ENCODE results near the gene TAT.

Gene TAT

DNA sequence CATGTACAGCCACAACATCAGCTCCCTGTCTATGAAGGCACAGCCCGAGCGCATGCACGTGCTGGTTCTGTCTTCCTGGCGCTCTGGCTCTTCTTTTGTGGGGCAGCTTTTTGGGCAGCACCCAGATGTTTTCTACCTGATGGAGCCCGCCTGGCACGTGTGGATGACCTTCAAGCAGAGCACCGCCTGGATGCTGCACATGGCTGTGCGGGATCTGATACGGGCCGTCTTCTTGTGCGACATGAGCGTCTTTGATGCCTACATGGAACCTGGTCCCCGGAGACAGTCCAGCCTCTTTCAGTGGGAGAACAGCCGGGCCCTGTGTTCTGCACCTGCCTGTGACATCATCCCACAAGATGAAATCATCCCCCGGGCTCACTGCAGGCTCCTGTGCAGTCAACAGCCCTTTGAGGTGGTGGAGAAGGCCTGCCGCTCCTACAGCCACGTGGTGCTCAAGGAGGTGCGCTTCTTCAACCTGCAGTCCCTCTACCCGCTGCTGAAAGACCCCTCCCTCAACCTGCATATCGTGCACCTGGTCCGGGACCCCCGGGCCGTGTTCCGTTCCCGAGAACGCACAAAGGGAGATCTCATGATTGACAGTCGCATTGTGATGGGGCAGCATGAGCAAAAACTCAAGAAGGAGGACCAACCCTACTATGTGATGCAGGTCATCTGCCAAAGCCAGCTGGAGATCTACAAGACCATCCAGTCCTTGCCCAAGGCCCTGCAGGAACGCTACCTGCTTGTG is 40.0 kb downstream of the TAT start:
- DNase-seq: no peak

- DNase-seq: no peak
Observed at GRCh38 chr16:71532366-71532765, 44.5 kb downstream of the TAT start.

GRCh38 chr16:71528863-71529262 is 48.0 kb downstream of the TAT start:
- no peak for DNase-seq

- no peak for DNase-seq
Observed at GRCh38 chr16:71528257-71528656, 48.6 kb downstream of the TAT start.

DNA sequence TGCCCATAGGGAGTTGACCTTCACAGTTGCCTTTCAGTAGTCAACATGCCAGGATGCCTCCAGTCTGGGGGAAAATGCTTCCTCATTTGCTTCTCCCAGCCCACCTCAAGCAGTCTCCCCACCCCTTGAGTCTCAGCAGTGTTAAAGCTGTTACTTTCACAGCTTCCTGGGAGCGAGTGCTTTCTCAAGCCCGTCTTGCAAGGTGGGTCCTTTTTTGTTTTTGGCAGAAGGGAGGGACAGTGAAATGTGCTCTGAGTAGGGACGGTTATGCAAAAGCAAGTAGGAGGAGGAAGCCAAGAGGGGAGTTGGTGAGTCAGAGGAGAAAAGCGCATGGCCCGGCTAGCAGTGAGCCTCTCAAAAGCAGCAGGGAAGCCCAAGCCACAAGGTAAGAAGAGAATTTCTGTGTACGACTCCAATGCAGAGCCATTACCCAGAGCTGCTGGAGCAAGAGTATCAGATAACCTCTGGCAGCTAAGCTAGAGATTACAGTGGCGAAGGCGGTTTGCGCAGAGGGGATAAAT is 50.7 kb downstream of the TAT start, which contains the start of gene CHST4:
CHST4 (plus strand) TSS at position 316 of the 521 bp plus-strand sequence. CDS start 10,252 bp downstream, outside the sequence.
- peak; percentile 22 for DNase-seq

DNA sequence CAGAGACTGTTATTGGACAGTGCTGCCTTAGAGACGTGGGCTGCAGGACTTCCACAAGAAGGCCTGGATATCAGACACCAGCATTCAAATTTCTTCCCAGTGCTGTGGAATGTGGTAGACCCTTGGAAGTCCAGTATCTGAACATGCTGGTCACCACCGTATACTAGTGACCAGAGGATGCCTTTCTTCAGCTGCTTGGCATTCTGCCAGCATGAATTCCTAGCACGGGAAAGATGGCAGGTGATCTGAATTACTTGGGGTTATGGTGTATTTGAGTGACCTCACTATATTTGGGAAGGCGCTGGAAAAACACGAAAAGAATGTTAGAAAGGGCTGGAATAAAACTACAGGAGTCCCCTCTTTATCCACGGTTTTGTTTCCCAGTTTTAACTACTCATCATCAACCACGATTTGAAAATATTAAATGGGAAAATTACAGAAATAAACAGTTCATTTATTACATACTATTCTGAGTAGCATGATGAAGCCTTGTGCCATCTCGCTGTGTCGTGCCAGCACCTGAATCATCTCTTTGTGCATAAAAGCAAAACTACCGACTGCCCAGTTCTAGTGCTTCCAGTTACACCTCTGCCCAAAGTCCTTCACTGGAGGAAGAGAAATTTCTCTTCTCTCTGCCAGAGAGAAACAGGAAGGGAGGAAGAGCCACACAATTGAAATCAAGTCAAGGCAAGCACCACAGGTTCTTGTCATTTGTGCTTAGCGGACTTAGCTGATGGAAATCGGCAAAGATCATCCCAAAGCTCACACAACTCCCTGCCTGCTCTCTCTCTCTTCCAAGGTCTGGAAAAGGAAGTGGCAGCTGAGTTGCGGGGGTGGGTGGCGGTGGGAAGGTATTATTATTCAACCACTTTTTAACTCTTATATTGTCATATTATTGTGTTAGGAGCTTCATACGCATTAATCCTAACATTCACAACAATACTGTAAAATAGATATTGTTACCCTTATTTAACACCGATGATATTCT is 52.0 kb downstream of the TAT start:
- DNase-seq: no peak

- DNase-seq: no peak
Observed at GRCh38 chr16:71520550-71520949, 56.3 kb downstream of the TAT start.

Data from hematopoietic multipotent progenitor cell treated with erythropoietin and hydrocortisone succinate and interleukin-3 and kit ligand, for 4 days (in vitro differentiated cells).